Measurements from ENCODE around the gene BBS9.

DNA sequence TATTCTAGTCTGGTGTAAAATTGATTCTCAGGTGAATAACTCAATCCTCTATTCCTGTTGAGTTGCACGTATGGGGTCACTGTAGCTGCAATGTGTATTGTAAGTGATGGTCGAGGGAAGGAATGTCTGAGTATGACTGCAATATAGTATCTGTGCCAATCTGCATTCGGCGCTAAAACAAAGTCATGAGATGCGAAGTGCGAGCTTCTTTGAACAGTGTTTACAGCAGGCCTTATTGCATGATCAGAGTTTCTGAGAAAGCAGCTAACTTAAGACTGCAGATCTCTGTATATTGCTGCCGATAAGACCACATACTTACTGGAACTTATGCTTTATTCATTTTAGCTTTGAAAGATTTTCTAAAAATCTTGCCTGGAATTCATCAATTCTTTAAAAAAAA, 434.3 kb downstream of the BBS9 start:
- TF ChIP-seq, protein P1, sequence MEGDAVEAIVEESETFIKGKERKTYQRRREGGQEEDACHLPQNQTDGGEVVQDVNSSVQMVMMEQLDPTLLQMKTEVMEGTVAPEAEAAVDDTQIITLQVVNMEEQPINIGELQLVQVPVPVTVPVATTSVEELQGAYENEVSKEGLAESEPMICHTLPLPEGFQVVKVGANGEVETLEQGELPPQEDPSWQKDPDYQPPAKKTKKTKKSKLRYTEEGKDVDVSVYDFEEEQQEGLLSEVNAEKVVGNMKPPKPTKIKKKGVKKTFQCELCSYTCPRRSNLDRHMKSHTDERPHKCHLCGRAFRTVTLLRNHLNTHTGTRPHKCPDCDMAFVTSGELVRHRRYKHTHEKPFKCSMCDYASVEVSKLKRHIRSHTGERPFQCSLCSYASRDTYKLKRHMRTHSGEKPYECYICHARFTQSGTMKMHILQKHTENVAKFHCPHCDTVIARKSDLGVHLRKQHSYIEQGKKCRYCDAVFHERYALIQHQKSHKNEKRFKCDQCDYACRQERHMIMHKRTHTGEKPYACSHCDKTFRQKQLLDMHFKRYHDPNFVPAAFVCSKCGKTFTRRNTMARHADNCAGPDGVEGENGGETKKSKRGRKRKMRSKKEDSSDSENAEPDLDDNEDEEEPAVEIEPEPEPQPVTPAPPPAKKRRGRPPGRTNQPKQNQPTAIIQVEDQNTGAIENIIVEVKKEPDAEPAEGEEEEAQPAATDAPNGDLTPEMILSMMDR (IDR thresholded peaks at IDR 0.05) = no peak
- TF ChIP-seq EP300 (IDR thresholded peaks at IDR 0.05) (no peak), POLR2A (IDR thresholded peaks at IDR 0.05) (no peak), POLR2AphosphoS5 (IDR thresholded peaks at IDR 0.05) (no peak)
